ENCODE results near the gene PRKCE.
A peak's percentile ranks its signal among the peaks of the same experiment; 100 is the strongest.

PRKCE gene

GRCh38 chr2:46023165-46023854 lies 371.8 kb downstream of the PRKCE start:
- Mint-ChIP-seq H3K4me1 (no peaks in the 10 kb centered on the region), H3K27me3 (no peaks in the 10 kb centered on the region), H3K27ac (no peak overlapping the region), H3K4me3 (no peak overlapping the region), H3K9me3 (no peaks in the 10 kb centered on the region)
- peak; percentile 69 for ATAC-seq
- DNase-seq: no peak

GRCh38 chr2:46024146-46024779 lies 372.8 kb downstream of the PRKCE start:
- H3K27me3 Mint-ChIP-seq: no peaks in the 10 kb centered on the region
- H3K4me3 Mint-ChIP-seq: no peak overlapping the region
- H3K27ac Mint-ChIP-seq: no peak overlapping the region
- ATAC-seq (no peak), DNase-seq (no peak)
- H3K9me3 Mint-ChIP-seq: no peaks in the 10 kb centered on the region
- H3K4me1 Mint-ChIP-seq: no peaks in the 10 kb centered on the region

- H3K4me3 Mint-ChIP-seq: no peak overlapping the region
- no peak for DNase-seq
- peak overlapping the region in 1 of 2 donors; percentile 38 for H3K27ac Mint-ChIP-seq
- no peaks in the 10 kb centered on the region for H3K27me3 Mint-ChIP-seq
- no peaks in the 10 kb centered on the region for H3K9me3 Mint-ChIP-seq
- no peaks in the 10 kb centered on the region for H3K4me1 Mint-ChIP-seq
- no peak for ATAC-seq
Measured at GRCh38 chr2:46025081-46025480, 373.6 kb downstream of the PRKCE start.

GRCh38 chr2:46025676-46026075 lies 374.2 kb downstream of the PRKCE start:
- Mint-ChIP-seq H3K27ac (no peak overlapping the region), H3K4me3 (no peak overlapping the region), H3K9me3 (no peaks in the 10 kb centered on the region), H3K4me1 (no peaks in the 10 kb centered on the region), H3K27me3 (no peaks in the 10 kb centered on the region)
- DNase-seq (no peak), ATAC-seq (no peak)

- no peak for DNase-seq
- no peak for ATAC-seq
- Mint-ChIP-seq H3K4me3 (no peak overlapping the region), H3K9me3 (no peaks in the 10 kb centered on the region), H3K4me1 (no peaks in the 10 kb centered on the region), H3K27ac (no peak overlapping the region), H3K27me3 (no peaks in the 10 kb centered on the region)
Measured at GRCh38 chr2:46026431-46026830, 375.0 kb downstream of the PRKCE start.

GRCh38 chr2:46029332-46029811 lies 377.9 kb downstream of the PRKCE start:
- Mint-ChIP-seq H3K27ac (no peak overlapping the region), H3K4me3 (no peak overlapping the region), H3K4me1 (peaks cover 4% of the 10 kb centered on the region), H3K9me3 (no peaks in the 10 kb centered on the region), H3K27me3 (no peaks in the 10 kb centered on the region)
- DNase-seq: no peak
- no peak for ATAC-seq

- H3K4me1 Mint-ChIP-seq: peaks cover 4% of the 10 kb centered on the region
- no peak overlapping the region for H3K4me3 Mint-ChIP-seq
- H3K27ac Mint-ChIP-seq: no peak overlapping the region
- H3K27me3 Mint-ChIP-seq: no peaks in the 10 kb centered on the region
- DNase-seq (no peak), ATAC-seq (no peak)
- no peaks in the 10 kb centered on the region for H3K9me3 Mint-ChIP-seq
Measured at GRCh38 chr2:46030330-46030729, 378.9 kb downstream of the PRKCE start.

GRCh38 chr2:46032161-46032813 lies 380.8 kb downstream of the PRKCE start:
- Mint-ChIP-seq H3K4me3 (no peak overlapping the region), H3K4me1 (peaks cover 4% of the 10 kb centered on the region), H3K27ac (peak overlapping the region in 1 of 2 donors; percentile 77), H3K27me3 (no peaks in the 10 kb centered on the region), H3K9me3 (no peaks in the 10 kb centered on the region)
- ATAC-seq (no peak), DNase-seq (no peak)

GRCh38 chr2:46032996-46033395 lies 381.5 kb downstream of the PRKCE start:
- peaks cover 4% of the 10 kb centered on the region for H3K4me1 Mint-ChIP-seq
- H3K4me3 Mint-ChIP-seq: no peak overlapping the region
- no peaks in the 10 kb centered on the region for H3K27me3 Mint-ChIP-seq
- ATAC-seq (peak; percentile 97), DNase-seq (peak in 1 of 2 donors; percentile 74)
- H3K27ac Mint-ChIP-seq: peak overlapping the region in 1 of 2 donors; percentile 77
- H3K9me3 Mint-ChIP-seq: no peaks in the 10 kb centered on the region

GRCh38 chr2:46034535-46034934 lies 383.1 kb downstream of the PRKCE start:
- H3K4me1 Mint-ChIP-seq: peaks cover 4% of the 10 kb centered on the region
- H3K27ac Mint-ChIP-seq: no peak overlapping the region
- H3K9me3 Mint-ChIP-seq: no peaks in the 10 kb centered on the region
- ATAC-seq (no peak), DNase-seq (no peak)
- H3K27me3 Mint-ChIP-seq: no peaks in the 10 kb centered on the region
- no peak overlapping the region for H3K4me3 Mint-ChIP-seq

GRCh38 chr2:46036929-46037328 lies 385.5 kb downstream of the PRKCE start:
- no peak overlapping the region for H3K27ac Mint-ChIP-seq
- no peaks in the 10 kb centered on the region for H3K9me3 Mint-ChIP-seq
- ATAC-seq: no peak
- H3K4me3 Mint-ChIP-seq: no peak overlapping the region
- peaks cover 4% of the 10 kb centered on the region for H3K4me1 Mint-ChIP-seq
- no peak for DNase-seq
- no peaks in the 10 kb centered on the region for H3K27me3 Mint-ChIP-seq

GRCh38 chr2:46039543-46040303 lies 388.2 kb downstream of the PRKCE start:
- no peak for DNase-seq
- no peaks in the 10 kb centered on the region for H3K9me3 Mint-ChIP-seq
- no peak overlapping the region for H3K4me3 Mint-ChIP-seq
- H3K4me1 Mint-ChIP-seq: no peaks in the 10 kb centered on the region
- no peaks in the 10 kb centered on the region for H3K27me3 Mint-ChIP-seq
- ATAC-seq: no peak
- no peak overlapping the region for H3K27ac Mint-ChIP-seq

- Mint-ChIP-seq H3K27ac (no peak overlapping the region), H3K4me1 (peaks cover 3% of the 10 kb centered on the region), H3K4me3 (no peak overlapping the region), H3K9me3 (no peaks in the 10 kb centered on the region), H3K27me3 (no peaks in the 10 kb centered on the region)
- DNase-seq (no peak), ATAC-seq (no peak)
Measured at GRCh38 chr2:46040563-46041155, 389.2 kb downstream of the PRKCE start.

- Mint-ChIP-seq H3K27ac (no peak overlapping the region), H3K4me1 (peaks cover 6% of the 10 kb centered on the region), H3K27me3 (no peaks in the 10 kb centered on the region), H3K9me3 (no peaks in the 10 kb centered on the region), H3K4me3 (no peak overlapping the region)
- ATAC-seq (no peak), DNase-seq (no peak)
Measured at GRCh38 chr2:46041434-46041833, 390.0 kb downstream of the PRKCE start.

GRCh38 chr2:46042207-46042637 lies 390.7 kb downstream of the PRKCE start:
- no peak overlapping the region for H3K27ac Mint-ChIP-seq

More at GRCh38 chr2:46042207-46042637, 390.7 kb downstream of the PRKCE start:
- no peak overlapping the region for H3K4me3 Mint-ChIP-seq
- peaks cover 6% of the 10 kb centered on the region for H3K4me1 Mint-ChIP-seq
- ATAC-seq (no peak), DNase-seq (no peak)
- no peaks in the 10 kb centered on the region for H3K27me3 Mint-ChIP-seq
- no peaks in the 10 kb centered on the region for H3K9me3 Mint-ChIP-seq
